SU-DHL-6 (cell line): ENCODE data around the gene COL5A1.

Experiments
- EZH2phosphoT487 ChIP-seq: fragments of 200-600 bp; sonication (generic), shearing (Covaris generic); conservative IDR thresholded peaks from 2 replicates; pipeline ENCODE4 v1.6.1; 2018; ENCODE audit warnings: mild to moderate bottlenecking, antibody characterized with exemption, low read length, moderate library complexity, mixed read lengths
- TF ChIP-seq, protein P1 (sequence below): fragments of 200-600 bp; sonication (generic); IDR thresholded peaks from one replicate; pipeline ENCODE4 v1.5.1; 2017; ENCODE audit warnings: antibody characterized with exemption, mild to moderate bottlenecking, low read length, moderate library complexity; ENCODE audit not compliant: insufficient read depth, poor library complexity, severe bottlenecking

DNA sequence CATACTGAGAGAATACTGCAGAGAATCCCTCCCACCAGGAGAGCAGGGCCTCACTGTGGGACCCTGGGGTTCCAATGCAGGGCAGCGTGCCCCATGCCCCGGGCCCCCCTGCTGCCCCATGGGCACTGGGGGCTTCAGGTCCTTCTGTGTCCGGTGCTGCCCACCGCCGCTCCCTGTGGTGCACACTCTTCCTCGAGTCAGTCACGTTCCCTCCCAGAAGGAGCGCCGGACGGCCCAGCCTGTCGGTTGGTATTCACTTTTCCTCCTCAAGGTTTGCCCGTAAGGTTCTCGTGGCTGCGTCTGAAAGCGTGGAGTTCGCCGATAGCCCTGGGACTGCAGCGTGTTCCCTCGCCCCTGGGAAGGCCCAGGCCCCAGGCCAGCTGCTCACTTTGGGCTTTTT is 190.9 kb downstream of the COL5A1 start:
- TF ChIP-seq, protein P1, sequence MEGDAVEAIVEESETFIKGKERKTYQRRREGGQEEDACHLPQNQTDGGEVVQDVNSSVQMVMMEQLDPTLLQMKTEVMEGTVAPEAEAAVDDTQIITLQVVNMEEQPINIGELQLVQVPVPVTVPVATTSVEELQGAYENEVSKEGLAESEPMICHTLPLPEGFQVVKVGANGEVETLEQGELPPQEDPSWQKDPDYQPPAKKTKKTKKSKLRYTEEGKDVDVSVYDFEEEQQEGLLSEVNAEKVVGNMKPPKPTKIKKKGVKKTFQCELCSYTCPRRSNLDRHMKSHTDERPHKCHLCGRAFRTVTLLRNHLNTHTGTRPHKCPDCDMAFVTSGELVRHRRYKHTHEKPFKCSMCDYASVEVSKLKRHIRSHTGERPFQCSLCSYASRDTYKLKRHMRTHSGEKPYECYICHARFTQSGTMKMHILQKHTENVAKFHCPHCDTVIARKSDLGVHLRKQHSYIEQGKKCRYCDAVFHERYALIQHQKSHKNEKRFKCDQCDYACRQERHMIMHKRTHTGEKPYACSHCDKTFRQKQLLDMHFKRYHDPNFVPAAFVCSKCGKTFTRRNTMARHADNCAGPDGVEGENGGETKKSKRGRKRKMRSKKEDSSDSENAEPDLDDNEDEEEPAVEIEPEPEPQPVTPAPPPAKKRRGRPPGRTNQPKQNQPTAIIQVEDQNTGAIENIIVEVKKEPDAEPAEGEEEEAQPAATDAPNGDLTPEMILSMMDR, result no peak
- no peak for TF ChIP-seq EZH2phosphoT487
